B cell (primary cell): ENCODE measurements around the gene CRAT.

ENCODE experiments used
- CTCF ChIP-seq: fragments of 200-600 bp; IDR thresholded peaks from one replicate; pipeline ENCODE4 v1.8.0; 2022; ENCODE audit warnings: antibody characterized with exemption, mild to moderate bottlenecking
- EZH2 ChIP-seq: IDR thresholded peaks from 2 replicates; pipeline ENCODE4 v1.6.1; 2012; ENCODE audit warnings: borderline replicate concordance, low read depth, mild to moderate bottlenecking, moderate library complexity, low read length; ENCODE audit not compliant: insufficient read depth, poor library complexity, severe bottlenecking

- no peak for TF ChIP-seq EZH2
- no peak for TF ChIP-seq CTCF
Observed at GRCh38 chr9:129137292-129138143, 26.9 kb upstream of the CRAT start.
